Right forelimb (tissue), 1 donor: ENCODE results near the gene SELENON.
"Not testable (repeated sequence)": the region's sequence is repeated elsewhere in the genome, so short reads cannot be mapped to it uniquely, and the experiment has no call there.

ENCODE experiments used
- DNase-seq: peaks from one replicate; pipeline ENCODE4 v3.0.0-alpha.2; 2018

Gene SELENON

GRCh38 chr1:25834894-25835293 is 34.9 kb downstream of the SELENON start:
- DNase-seq: no peak

- DNase-seq: no peak
Observed at GRCh38 chr1:25836695-25837094, 36.7 kb downstream of the SELENON start.

- no peak for DNase-seq
Observed at GRCh38 chr1:25837262-25837875, 37.4 kb downstream of the SELENON start.

DNA sequence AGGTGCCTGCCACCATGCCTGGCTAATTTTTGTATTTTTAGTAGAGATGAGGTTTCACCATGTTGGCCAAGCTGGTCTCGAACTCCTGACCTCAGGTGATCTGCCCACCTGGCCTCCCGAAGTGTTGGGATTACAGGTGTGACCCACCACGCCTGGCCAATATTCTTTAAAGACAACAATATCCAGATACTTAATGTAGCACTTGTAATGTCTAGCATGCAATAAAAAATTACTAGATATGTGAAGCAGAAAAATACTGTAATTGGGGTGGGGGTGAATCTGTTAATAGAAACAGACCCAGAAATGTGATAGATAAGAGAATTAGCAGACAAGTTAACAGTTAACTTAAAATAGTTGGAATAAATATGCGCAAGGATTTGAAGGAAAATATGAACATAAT is 39.8 kb downstream of the SELENON start:
- DNase-seq: not testable (repeated sequence)

- no peak for DNase-seq
Observed at GRCh38 chr1:25843483-25843882, 43.5 kb downstream of the SELENON start.

GRCh38 chr1:25844536-25845337 is 44.7 kb downstream of the SELENON start:
- no peak for DNase-seq

DNA sequence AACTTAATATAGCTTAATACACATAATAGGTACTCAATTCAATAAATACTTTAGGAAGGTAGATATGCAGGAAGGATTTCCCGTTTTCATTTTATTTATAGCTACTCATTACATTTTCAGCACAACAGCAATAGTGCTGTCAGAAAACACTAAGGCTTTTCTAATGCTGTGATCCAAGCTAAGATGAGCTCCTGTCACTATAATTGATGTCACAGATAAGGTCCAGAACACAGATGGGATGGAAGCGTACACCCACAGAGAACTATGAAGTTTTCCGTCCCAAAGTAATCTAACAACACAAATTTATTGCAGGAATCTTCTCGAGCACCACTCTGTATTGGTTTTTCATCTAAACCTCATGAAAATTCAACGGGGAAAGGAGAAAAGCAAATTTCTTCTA is 45.7 kb downstream of the SELENON start:
- DNase-seq: no peak

GRCh38 chr1:25847929-25848328 is 47.9 kb downstream of the SELENON start:
- no peak for DNase-seq

DNA sequence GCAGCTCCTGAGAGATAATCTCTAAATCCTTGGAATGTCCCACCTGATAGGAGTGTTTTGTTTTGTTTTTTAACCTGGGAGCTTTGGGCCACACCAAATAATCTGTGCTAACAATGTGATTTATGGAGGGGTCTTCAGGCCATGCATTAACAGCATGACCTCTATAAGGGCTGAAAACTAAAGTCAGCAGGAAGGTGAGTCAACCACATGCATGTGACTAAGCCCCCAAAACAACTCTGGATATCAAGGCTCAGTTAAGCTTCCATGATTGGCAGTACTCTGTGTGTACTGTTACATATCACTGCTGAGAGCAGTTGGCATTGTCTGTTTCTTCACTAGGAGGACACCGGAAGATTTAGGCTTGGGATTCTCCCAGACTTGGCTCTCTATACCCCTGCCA is 48.5 kb downstream of the SELENON start:
- DNase-seq: no peak

GRCh38 chr1:25854554-25854953 is 54.6 kb downstream of the SELENON start:
- no peak for DNase-seq

GRCh38 chr1:25856856-25857255 is 56.9 kb downstream of the SELENON start:
- no peak for DNase-seq

GRCh38 chr1:25858494-25858893 is 58.5 kb downstream of the SELENON start:
- no peak for DNase-seq

GRCh38 chr1:25858906-25859789 is 59.2 kb downstream of the SELENON start, which contains the start of gene AUNIP:
Gene AUNIP, minus strand, starts transcription at chr1:25859457. Its CDS starts 100 bp downstream, at chr1:25859357.
- DNase-seq: peak; percentile 91

DNA sequence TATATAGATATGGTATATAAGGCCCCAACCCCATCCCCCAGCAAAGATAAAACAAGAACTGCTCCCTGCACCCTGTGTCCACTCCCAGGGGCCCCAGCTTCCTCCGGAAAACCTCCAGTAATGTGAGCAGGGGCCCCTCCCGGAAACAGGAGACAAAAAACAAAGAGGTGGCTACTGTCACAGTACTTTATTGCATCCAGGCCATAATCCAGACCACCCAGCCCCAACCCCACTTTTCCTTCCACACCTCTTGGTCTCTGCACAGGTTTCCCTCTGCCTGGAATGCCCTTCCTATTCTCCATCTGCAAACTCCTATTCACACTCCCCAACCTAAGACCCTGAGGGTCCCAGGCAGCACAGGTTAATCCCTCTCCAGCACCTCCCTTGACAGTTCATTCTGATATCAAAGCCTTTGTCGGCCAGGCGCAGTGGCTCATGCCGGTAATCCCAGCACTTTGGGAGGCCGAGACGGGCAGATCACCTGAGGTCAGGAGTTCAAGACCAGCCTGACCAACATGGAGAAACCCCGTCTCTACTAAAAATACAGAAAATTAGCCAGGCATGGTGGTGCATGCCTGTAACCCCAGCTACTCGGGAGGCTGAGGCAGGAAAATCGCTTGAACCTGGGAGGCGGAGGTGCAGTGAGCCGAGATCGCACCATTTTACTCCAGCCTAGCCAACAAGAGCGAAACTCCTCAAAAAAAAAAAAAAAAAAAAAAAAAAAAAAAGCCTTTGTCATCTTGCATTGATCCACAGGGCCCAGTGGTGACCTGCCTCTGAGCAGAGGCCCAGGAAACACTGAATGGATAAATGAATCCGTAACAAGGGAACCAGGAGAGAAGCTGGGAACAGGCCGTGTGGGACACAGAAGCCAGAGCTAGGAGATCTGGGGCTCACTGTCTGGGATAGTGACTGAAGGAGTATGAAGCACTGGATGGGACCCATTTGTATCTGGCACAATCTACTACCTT is 61.6 kb downstream of the SELENON start:
- DNase-seq: no peak

GRCh38 chr1:25862785-25863485 is 62.9 kb downstream of the SELENON start:
- no peak for DNase-seq

GRCh38 chr1:25863486-25864262 is 63.7 kb downstream of the SELENON start:
- no peak for DNase-seq

GRCh38 chr1:25864434-25864833 is 64.4 kb downstream of the SELENON start:
- DNase-seq: no peak

GRCh38 chr1:25866288-25866687 is 66.3 kb downstream of the SELENON start:
- DNase-seq: no peak

DNA sequence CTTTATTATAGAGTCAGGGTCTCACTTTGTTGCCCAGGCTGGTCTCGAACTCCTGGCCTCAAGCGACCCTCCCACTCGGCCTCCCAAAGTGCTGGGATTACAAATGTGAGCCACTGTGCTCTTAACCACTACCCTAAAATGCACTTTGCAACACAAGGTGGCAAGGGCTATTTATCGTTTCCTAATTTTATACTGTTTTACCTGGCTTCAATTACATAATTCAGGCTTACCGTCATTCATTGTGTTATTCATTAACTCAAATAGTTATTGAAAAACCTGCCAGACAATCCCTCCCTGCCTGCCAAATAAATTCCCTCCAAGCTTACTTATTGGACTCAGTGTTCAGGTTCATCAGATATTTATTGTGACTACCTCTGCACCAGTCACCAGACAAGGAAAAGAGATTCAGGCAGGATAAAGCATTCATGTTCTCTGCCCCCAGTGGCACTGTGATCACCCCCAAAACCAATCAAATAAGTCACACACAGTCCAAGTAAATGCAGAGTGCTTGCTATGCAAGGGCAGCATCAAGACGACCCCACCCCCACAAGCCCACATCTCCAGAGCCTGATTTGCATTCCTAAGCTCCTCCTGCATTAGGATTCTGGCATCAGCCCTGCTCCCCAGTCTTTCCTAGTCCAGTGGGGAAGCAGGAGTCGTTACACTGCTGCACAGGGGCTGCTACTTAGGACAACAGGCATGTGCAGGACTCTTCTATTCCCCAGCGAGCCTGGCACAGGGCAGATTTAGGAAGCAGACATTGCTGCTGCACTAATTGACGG is 67.4 kb downstream of the SELENON start:
- no peak for DNase-seq
